MCF 10A (cell line): Measurements from ENCODE around the gene GPRIN2. TPM values are rescaled to one million over a fixed set of nuclear protein-coding genes. Genes with fewer than 3 reads are reported as not detected.

Experiments used
- BruUV-seq: library from RNA; stranded (reverse); fragments of 400-500 nt; replicated peaks from 2 replicates; lab custom pipeline; 2021; lab: Mats Ljungman, UMichigan
- CTCF ChIA-PET: fragments of 300-600 bp; sonication (Branson Sonifier 250); formaldehyde crosslinking; extraction: SDS; loops from one replicate; lab custom pipeline; 2021; ENCODE audit warnings: antibody characterized with exemption, inconsistent platforms; lab: Yijun Ruan, JAX
- POLR2A ChIA-PET: fragments of 300-600, 350-650 bp; sonication (Branson Sonifier 250); formaldehyde crosslinking; extraction: SDS; loops from one replicate; lab custom pipeline; 2020; ENCODE audit warnings: antibody characterized with exemption, inconsistent platforms; lab: Yijun Ruan, JAX
- DNase-seq: peaks from one replicate; pipeline ENCODE4 v3.0.0-alpha.2; 2018; ENCODE audit not compliant: unreplicated experiment
- H3K27ac Mint-ChIP-seq: one replicate; pipeline ENCODE4 v1.8.0; 2022; ENCODE audit warnings: mild to moderate bottlenecking, low read depth, mixed read lengths; ENCODE audit not compliant: unreplicated experiment
- H3K27me3 Mint-ChIP-seq: one replicate; pipeline ENCODE4 v1.8.0; 2022; ENCODE audit warnings: mixed read lengths; ENCODE audit not compliant: insufficient read depth, unreplicated experiment
- H3K36me3 Mint-ChIP-seq: one replicate; pipeline ENCODE4 v1.8.0; 2022; ENCODE audit warnings: mild to moderate bottlenecking, moderate library complexity, mixed read lengths; ENCODE audit not compliant: insufficient read depth, unreplicated experiment
- H3K4me1 Mint-ChIP-seq: one replicate; pipeline ENCODE4 v1.8.0; 2022; ENCODE audit warnings: mixed read lengths; ENCODE audit not compliant: insufficient read depth, unreplicated experiment
- H3K4me3 Mint-ChIP-seq: one replicate; pipeline ENCODE4 v1.8.0; 2022; ENCODE audit warnings: mild to moderate bottlenecking, moderate library complexity, mixed read lengths; ENCODE audit not compliant: unreplicated experiment
- H3K9me3 Mint-ChIP-seq: one replicate; pipeline ENCODE4 v1.8.0; 2022; ENCODE audit warnings: mixed read lengths; ENCODE audit not compliant: unreplicated experiment
- CTCF ChIP-seq: fragments of 200-600 bp; IDR thresholded peaks from one replicate; pipeline ENCODE4 v1.8.0; 2022; ENCODE audit warnings: antibody characterized with exemption, mild to moderate bottlenecking; ENCODE audit not compliant: unreplicated experiment
- intact Hi-C: fragments of 100-400 bp; cut with micrococcal nuclease; formaldehyde crosslinking; loops from 2 replicates; pipeline ENCODE4 v1.14.1; 2022
- total RNA-seq: library from RNA; stranded (reverse); gene quantifications from 2 replicates; pipeline ENCODE4 v1.2.3, GENCODE V29; 2022

GPRIN2 gene
- total RNA-seq, 1 experiment from 2014 or later = not detected

DNA sequence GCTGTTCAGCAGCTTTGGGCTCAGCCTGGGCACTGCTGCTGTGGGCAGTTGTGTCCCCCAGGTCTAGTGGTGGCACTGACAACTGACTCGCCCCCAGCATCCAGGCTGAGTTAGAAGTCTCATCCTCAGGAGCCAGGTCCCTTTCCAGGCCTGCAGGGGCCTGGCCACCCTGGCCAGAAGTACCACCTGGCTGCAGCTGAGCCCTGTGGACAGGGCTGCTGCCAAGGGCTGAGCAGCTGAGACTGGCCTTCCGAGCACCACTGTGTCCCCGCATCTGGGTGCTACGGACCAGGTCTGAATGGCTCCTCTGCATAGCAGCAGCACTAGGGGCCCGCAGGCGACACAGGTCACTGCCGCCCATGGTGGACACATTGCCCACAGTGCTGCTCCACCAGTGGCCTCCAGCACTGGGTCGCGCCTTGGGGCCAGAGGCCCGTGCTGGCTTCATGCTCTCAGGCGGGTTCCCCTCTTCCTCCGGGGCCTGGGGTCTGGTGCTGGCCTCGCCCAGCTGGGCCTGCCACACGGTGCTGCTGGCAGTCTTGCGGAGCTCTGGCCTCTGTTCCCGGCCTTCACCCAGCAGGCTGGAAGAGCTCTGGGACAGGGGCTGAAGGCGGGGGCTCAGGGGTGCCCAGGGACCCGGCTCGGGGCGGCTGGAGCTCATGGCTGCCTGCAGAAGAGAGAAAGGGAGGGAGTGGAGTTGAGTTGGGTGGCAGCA is 6.2 kb downstream of the GPRIN2 start:
- Mint-ChIP-seq H3K36me3 (no peaks in the 10 kb centered on the region), H3K4me1 (no peaks in the 10 kb centered on the region), H3K27ac (no peak overlapping the region), H3K9me3 (no peaks in the 10 kb centered on the region), H3K4me3 (no peak overlapping the region), H3K27me3 (no peaks in the 10 kb centered on the region)
- TF ChIP-seq CTCF = no peak
- no TSS peak for BruUV-seq
- ChIA-PET POLR2A (no interaction called here), CTCF (interaction anchor here (0.6 kb wide), 1 partner anchor 225 kb away, joined by 6 read pairs; no protein-coding TSS in a partner anchor)
- no peak for DNase-seq
- intact Hi-C loops = no loop called here

DNA sequence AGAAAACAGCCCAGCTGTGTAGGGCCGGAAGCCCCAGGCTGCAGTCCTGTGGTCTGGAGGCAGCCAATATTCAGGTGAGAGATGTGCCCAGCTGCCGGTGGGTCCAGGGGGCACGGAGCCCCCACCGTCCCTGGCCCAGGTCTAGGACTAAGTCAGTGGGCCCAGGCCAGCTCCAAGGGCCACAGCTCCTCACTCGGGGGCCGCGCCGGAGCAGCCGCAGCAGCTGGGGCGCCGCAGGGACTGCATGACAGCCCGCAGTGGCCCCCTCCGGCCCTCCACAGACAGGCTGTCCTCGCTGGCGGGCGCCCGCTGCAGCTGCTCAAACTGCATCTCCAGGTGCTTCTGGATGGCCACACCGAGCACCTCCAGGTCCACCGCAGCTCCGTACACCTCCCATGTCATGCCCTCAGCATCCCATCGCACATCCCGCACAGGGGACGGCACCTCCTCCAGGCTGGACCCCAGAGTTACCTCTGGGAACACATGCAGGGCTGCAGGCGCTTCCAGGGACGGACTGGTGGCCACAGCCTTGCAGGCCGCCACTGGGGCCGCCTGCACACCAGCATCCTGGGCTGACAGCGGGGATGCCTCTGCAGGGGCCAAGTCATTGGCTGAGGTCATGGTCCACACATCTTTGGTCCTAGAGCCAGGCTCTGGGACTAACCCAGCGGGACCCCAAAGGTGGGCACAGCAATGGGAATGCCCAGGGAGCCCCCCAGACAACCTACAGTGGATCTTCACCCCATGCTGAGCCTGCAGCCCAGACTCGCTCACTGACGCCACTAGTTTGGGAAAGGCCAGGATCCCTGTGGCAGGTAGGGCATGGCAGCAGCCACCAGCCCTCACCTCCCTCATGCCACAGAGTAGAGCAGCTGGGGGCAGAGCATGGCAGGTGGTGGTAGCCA is 7.0 kb downstream of the GPRIN2 start:
- TF ChIP-seq CTCF = no peak
- Mint-ChIP-seq H3K27me3 (no peaks in the 10 kb centered on the region), H3K4me1 (no peaks in the 10 kb centered on the region), H3K4me3 (no peak overlapping the region), H3K27ac (no peak overlapping the region), H3K9me3 (no peaks in the 10 kb centered on the region), H3K36me3 (no peaks in the 10 kb centered on the region)
- ChIA-PET POLR2A (no interaction called here), CTCF (no interaction called here)
- BruUV-seq = no TSS peak
- no peak for DNase-seq
- intact Hi-C loops = no loop called here

DNA sequence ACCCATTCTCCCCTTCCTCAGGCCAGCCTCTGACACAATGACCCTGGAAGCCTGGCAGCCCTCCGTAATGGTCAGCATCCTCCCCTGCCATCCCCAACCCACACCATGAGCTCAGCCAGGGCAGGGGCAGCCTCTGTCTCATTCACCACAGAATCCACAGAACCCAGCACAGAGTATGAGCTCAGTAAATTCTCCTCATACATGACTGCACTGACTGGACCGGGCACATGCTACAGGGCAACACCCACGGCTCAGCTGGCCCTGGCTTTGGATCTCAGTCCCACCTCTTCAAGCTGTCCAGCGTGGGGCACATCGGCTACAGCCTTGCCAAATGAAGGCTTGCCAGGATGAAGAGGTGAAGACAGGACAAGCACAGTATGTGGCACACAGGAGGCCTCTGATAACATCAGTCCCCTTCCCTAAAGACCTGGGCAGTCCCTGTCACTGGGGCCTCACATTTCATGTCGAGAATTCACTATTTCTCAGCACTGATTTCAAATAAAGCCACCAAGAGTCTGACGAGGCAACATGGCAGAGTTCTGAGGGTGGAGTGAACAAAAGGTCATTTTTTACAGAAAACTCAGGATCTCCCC is 7.9 kb downstream of the GPRIN2 start:
- Mint-ChIP-seq H3K4me1 (no peaks in the 10 kb centered on the region), H3K36me3 (no peaks in the 10 kb centered on the region), H3K27ac (no peak overlapping the region), H3K9me3 (no peaks in the 10 kb centered on the region), H3K27me3 (peaks cover under 1% of the 10 kb centered on the region), H3K4me3 (no peak overlapping the region)
- intact Hi-C loops = no loop called here
- DNase-seq = no peak
- ChIA-PET CTCF (no interaction called here), POLR2A (no interaction called here)
- no TSS peak for BruUV-seq
- no peak for TF ChIP-seq CTCF
